A549 (cell line): ENCODE results near the gene B3GAT1.

ENCODE experiments used
- HDAC2 ChIP-seq: fragments of 200-600 bp; sonication (generic); IDR thresholded peaks from 2 replicates; pipeline ENCODE4 v1.6.1; 2016
- POLR2A ChIP-seq: IDR thresholded peaks from 2 replicates; pipeline ENCODE4 v1.6.1; 2012; ENCODE audit warnings: mild to moderate bottlenecking, low read length
- TF ChIP-seq, protein P1 (sequence below): fragments of >200 bp; sonication (Bioruptor Twin); formaldehyde crosslinking; IDR thresholded peaks from 3 replicates; pipeline ENCODE4 v1.5.1; 2016

DNA sequence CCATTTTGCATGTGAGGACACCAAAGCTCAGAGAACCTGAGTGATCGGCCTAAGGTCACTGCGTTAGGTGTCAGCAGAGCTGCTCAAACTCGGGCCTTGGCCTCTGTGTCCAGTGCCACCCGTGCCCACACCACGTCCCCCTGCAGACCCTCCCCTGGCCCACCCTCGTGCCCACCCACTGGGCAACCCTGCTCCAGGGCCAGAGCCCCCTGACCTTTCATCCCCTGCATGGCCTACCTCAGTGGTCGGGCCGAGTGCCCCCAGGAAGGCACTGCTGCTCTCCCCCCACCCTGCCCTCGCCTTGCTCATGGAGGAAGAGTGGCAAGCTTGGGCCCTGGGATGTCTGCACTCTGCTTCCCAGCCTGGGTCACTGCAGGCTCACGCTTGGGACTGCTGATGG, 17.7 kb downstream of the B3GAT1 start:
- TF ChIP-seq HDAC2, result no peak
- TF ChIP-seq, protein P1, sequence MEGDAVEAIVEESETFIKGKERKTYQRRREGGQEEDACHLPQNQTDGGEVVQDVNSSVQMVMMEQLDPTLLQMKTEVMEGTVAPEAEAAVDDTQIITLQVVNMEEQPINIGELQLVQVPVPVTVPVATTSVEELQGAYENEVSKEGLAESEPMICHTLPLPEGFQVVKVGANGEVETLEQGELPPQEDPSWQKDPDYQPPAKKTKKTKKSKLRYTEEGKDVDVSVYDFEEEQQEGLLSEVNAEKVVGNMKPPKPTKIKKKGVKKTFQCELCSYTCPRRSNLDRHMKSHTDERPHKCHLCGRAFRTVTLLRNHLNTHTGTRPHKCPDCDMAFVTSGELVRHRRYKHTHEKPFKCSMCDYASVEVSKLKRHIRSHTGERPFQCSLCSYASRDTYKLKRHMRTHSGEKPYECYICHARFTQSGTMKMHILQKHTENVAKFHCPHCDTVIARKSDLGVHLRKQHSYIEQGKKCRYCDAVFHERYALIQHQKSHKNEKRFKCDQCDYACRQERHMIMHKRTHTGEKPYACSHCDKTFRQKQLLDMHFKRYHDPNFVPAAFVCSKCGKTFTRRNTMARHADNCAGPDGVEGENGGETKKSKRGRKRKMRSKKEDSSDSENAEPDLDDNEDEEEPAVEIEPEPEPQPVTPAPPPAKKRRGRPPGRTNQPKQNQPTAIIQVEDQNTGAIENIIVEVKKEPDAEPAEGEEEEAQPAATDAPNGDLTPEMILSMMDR, result no peak
- no peak for TF ChIP-seq POLR2A
